CD4-positive, alpha-beta T cell treated with Interferon alpha-2 for 1 hour (primary cell): ENCODE measurements around the gene UBE2E2.

Source experiments
- DNase-seq, 2 donors: peaks; one replicate each; pipeline ENCODE4 v3.0.0-alpha.2; 2020 to 2022

Gene UBE2E2

GRCh38 chr3:23549148-23549910, 346.2 kb downstream of the UBE2E2 start:
- DNase-seq = no peak

- no peak for DNase-seq
Measured at GRCh38 chr3:23550402-23550801, 347.3 kb downstream of the UBE2E2 start.

- DNase-seq = no peak
Measured at GRCh38 chr3:23552506-23552905, 349.4 kb downstream of the UBE2E2 start.

- no peak for DNase-seq
Measured at GRCh38 chr3:23553353-23553752, 350.2 kb downstream of the UBE2E2 start.

DNA sequence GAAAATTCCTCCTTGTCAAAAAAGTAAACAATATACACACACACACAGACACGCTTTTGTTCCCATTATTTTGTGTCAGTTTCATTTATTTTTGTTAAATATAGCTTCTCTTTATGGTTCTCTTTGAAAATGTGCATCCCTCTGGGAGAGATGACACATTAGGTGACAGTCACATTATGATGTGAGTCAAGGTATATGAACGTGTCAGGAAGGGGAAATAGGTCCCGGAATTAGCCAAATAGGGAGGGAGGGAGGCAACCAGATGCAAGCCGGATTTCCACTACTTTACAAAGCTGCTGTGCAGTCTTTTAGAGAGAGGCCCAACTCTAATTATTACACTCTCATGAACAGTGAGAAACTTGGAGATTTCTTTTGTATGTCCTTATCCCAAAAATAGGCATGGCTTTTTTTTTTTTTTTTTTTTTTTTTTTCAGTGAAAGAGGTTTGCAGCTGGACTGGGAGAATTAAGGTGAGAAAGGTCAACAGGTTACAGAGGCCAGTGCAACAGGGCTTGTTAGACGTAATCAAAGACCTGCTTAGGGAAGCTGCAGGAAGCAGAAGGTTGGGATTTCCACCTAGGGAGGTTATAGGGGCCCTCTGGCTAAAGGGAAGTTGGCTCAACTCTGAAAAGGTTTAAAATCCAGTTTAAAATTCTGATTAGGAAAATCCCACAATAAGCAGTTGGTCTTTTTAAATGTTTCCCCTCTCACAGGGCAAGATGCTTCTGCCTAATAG, 362.1 kb downstream of the UBE2E2 start:
- DNase-seq = no peak

- DNase-seq = no peak
Measured at GRCh38 chr3:23566499-23566898, 363.4 kb downstream of the UBE2E2 start.

DNA sequence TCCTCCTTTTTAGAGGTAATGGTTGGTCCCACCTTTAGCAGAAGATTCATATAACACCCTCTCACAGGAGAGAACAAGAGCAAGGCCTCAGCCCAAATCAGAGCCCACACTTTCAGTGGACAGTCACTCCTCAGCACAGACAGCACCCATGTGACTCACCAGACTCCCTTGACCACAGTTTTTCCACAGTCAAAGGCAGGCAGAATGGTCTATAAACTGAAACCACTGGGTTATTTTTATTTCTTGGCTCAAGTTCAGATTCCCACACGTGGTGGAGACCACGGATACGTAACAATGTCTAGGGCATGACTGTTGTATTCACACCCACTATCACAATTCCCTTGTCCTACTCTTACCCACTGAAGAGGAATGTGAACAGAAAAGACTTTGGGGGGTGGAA, 364.8 kb downstream of the UBE2E2 start:
- DNase-seq = no peak

GRCh38 chr3:23573827-23574226, 370.7 kb downstream of the UBE2E2 start:
- no peak for DNase-seq

DNA sequence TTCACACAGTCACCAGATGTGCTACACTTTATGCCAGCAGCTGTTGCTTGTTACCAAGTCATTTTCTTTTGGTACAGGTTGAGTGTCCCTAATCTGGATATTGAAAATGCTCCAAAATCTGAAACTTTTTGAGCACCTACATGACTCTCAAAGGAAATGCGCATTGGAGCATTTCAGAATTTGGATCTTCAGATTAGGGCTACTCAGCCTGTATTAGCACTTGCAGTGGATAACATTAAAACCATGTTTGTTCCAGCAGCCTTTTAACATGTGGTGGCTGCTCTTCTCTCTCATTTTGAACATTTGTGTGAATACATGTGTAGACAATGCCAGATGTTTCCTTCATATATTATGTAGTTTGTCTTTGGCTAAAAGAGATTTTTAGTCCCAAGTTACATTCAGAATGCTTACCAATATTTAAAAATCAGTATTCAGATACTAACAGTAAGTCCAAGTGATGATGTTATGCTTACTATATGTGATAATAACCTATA, 371.7 kb downstream of the UBE2E2 start:
- no peak for DNase-seq

DNA sequence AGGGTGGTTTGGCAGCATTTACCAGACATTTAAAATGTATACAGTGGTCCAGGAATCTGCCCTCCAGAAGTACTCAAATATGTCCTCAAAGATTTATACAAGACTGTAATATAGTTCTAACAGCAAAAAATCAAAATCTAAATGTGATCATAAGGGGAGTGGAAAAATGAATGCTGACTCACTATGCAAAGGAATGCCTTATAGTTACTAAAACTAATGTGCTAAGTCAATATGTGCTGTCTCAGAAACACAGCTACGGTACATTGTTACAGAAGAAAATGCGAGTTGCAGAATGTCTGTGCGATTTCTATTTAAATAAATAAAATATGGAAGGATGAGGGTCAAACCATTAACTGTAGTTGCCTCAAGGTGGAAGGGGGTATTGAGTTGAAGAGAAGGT, 372.6 kb downstream of the UBE2E2 start:
- no peak for DNase-seq

- no peak for DNase-seq
Measured at GRCh38 chr3:23576379-23576959, 373.3 kb downstream of the UBE2E2 start.

DNA sequence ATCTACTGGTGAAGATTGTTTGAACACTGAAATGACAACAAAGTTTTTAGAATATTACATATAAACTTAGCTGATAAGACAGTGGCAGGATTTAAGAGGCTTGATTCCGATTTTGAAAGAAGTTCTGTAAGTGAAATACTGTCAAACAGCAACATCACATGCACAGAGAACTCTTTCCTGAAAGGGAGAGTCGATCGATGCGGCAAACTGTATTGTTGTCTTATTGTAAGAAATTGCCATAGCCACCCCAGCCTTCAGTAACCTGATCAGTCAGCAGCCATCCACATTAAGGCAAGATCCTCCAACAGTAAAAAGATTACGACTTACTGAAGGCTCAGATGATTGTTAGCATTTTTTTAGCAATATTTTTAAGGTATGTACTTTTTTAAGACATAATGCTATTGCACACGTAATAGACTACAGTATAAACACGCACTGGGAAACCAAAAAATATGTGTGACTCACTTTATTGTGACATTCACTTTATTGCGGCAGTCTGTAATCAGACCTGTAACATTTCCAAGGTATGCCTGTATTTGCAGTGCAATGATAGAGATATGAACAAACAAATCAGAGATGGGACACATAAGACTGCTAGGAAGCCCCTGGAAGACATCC, 377.1 kb downstream of the UBE2E2 start:
- no peak for DNase-seq

- no peak for DNase-seq
Measured at GRCh38 chr3:23583980-23584740, 381.0 kb downstream of the UBE2E2 start.

DNA sequence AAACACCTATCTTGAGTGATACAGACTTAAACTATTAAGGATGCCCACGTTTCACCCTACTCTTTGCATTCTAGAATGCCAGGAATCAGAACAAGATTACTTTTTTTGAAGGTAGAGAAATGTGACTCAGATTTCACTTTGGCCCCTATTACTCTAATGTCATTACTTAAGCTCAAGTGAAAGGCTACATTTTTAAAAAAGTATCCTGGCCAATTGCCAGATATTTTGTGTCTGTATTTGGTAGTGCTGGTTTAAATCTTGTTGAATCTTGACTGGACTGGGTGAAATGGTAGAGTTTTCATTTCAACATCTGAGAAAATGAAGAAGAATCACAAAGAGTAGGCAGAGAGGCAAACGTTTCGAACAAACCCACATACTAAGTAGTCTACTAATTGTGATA, 384.4 kb downstream of the UBE2E2 start:
- DNase-seq = no peak

DNA sequence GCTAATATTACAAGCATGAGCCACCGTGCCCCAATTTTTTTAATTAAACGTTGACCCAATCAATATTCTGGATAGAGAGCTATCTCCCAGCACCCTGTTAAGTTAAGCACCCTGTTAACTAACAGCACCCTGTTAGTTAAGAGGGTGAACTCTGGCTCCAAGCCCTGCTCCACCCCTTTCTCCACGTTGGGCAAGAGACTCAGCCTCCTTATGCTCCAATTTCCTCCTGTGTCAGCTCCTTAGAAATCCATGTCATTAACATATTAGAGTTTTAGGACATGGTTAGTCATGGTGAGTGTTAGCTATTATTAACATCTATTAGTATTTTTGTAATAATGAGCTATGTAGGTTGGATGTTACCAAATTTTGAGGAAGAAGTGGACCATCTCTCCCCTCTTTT, 385.4 kb downstream of the UBE2E2 start:
- no peak for DNase-seq

DNA sequence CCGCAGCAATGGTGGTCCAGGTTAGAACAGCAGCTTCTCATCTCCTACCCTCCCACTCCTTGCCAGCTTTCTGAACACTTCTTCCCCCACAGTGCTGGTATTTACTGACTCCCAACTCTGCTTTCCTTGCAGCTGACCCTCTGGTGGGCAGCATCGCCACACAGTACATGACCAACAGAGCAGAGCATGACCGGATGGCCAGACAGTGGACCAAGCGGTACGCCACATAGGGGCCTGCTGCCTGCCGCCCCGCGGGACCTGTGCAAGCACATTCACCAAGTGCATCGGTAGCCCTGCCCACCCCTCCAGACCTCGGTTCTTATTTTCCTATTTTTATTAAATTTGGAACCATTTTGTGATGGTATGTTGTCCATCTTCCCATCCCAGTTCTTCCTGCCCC, 386.5 kb downstream of the UBE2E2 start:
- no peak for DNase-seq

- no peak for DNase-seq
Measured at GRCh38 chr3:23590424-23591273, 387.5 kb downstream of the UBE2E2 start.

GRCh38 chr3:23591374-23591773, 388.2 kb downstream of the UBE2E2 start:
- DNase-seq = no peak

GRCh38 chr3:23592961-23593931, 390.1 kb downstream of the UBE2E2 start:
- DNase-seq = no peak

DNA sequence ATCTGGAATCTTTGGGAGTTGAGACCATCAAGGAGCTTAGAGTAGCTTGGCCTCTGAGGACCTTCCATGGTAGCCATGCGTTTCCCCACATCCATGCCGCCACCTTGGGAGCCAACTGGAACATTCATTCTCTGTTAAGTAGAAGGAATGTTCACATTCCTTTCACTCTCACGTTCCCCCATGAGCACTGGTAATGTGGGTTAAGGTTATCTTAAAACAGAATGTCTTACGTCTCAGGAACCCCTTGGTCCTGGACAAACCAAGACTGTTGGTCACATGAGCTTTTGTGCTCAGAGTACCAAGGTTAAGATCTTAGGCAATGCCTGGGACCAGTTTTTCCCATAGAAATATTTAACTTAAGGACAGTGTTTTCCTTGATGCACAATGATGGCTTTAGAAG, 390.9 kb downstream of the UBE2E2 start:
- DNase-seq = no peak
